ENCODE data around the gene URGCP. TPM values are rescaled to one million over a fixed set of nuclear protein-coding genes. Genes with fewer than 3 reads are reported as not detected.

The URGCP gene
- total RNA-seq, 2 donors from 2014 or later, result 15.6 to 22.1 TPM

DNA sequence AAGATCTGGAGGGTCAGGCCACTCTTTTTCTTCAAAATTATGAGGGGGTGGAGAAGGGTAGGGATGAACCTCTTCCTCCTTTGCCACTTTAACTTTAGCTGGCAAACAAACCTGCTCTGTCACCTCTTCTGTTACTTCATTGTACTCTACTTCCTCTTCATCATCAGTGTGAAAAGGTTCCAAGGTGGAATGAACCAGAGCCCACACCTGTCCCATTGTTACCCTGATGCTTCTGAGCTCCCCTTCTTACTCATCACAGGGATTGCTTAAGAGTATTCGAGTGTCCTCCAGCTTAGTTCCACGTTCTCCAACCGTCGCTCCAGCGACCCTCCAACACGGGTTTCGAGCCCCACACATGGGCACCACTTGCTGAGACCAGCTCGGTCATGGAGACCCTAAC lies 42.3 kb downstream of the URGCP start:
- H3K27ac ChIP-seq, result no peak overlapping the region
- no peak overlapping the region for H3K4me3 ChIP-seq
- DNase-seq (no peak), ATAC-seq (no peak)
- no peaks in the 10 kb centered on the region for H3K27me3 ChIP-seq
- H3K36me3 ChIP-seq (replicated peaks in 1 of 2; ENCODE audit: insufficient read depth in 1 of 2, low read depth in 2 of 2), result peaks cover 0 to 6% of the 10 kb centered on the region in 2 donors
- no peak for TF ChIP-seq POLR2A (IDR thresholded peaks at IDR 0.05)
- TF ChIP-seq, protein P1, sequence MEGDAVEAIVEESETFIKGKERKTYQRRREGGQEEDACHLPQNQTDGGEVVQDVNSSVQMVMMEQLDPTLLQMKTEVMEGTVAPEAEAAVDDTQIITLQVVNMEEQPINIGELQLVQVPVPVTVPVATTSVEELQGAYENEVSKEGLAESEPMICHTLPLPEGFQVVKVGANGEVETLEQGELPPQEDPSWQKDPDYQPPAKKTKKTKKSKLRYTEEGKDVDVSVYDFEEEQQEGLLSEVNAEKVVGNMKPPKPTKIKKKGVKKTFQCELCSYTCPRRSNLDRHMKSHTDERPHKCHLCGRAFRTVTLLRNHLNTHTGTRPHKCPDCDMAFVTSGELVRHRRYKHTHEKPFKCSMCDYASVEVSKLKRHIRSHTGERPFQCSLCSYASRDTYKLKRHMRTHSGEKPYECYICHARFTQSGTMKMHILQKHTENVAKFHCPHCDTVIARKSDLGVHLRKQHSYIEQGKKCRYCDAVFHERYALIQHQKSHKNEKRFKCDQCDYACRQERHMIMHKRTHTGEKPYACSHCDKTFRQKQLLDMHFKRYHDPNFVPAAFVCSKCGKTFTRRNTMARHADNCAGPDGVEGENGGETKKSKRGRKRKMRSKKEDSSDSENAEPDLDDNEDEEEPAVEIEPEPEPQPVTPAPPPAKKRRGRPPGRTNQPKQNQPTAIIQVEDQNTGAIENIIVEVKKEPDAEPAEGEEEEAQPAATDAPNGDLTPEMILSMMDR (IDR thresholded peaks at IDR 0.05), result no peak
- no peaks in the 10 kb centered on the region for H3K9me3 ChIP-seq
- intact Hi-C loops (cut with DNase I), result loop anchor here (10.0 kb wide), 1 partner anchor 61 kb away; the partner anchor contains the start of gene UBE2D4
- peaks cover 8% of the 10 kb centered on the region for H3K4me1 ChIP-seq
- 85 to 95% methylated on average over 8 of the region's 8 CpGs for WGBS, 2 donors

DNA sequence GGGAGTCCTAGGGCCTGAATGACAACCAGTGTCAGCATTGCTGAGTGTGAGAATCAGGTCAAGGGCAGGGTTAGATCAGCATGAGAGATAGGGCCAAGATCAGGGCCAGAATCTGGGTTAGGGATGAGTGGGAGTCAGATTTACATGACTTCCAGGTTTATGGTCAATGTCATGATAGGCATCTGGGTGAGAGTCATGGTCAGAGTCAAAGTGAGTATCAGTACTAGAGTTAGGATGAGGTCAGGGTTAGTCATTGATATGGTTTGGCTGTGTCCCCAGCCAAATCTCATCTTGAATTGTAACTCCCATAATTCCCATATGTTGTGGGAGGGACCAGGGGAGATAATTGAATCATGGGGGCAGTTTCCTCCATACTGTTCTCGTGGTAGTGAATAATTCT lies 49.4 kb downstream of the URGCP start:
- Histone ChIP-seq H3K27me3 (no peaks in the 10 kb centered on the region), H3K4me1 (no peaks in the 10 kb centered on the region), H3K4me3 (no peak overlapping the region), H3K36me3 (replicated peaks in 1 of 2; ENCODE audit: insufficient read depth in 1 of 2, low read depth in 2 of 2) (no peaks in the 10 kb centered on the region), H3K27ac (no peak overlapping the region), H3K9me3 (no peaks in the 10 kb centered on the region)
- TF ChIP-seq, protein P1 (IDR thresholded peaks at IDR 0.05), result no peak
- TF ChIP-seq POLR2A (IDR thresholded peaks at IDR 0.05), result no peak
- 73 to 86% methylated on average over 1 of the region's 1 CpG for WGBS, 2 donors
- ATAC-seq (no peak), DNase-seq (no peak)
- intact Hi-C loops (cut with DNase I), result no loop called here

DNA sequence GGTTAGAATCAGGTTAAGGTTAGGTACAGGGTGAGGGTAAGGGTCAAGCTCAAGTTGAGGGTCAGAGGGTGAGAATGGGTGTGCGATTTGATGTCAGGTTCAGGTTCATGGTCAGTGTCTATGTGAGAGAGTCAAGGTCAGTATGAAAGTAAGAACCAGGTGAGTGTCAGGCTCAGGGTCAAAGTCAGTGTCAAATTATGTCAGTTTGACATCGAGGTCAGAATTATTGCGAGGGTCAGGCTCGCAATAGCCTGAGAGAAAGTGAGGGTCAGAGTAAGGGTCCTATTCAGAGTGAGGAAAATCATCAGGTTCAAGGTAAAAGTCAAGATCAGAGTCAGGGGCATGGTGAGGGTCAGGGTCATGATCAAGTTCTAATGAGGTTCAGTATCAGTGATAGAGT lies 50.1 kb downstream of the URGCP start:
- 78 to 86% methylated on average over 4 of the region's 4 CpGs for WGBS, 2 donors
- no peaks in the 10 kb centered on the region for H3K27me3 ChIP-seq
- no peak overlapping the region for H3K27ac ChIP-seq
- ATAC-seq (no peak), DNase-seq (no peak)
- no peaks in the 10 kb centered on the region for H3K9me3 ChIP-seq
- H3K4me1 ChIP-seq, result no peaks in the 10 kb centered on the region
- no peaks in the 10 kb centered on the region for H3K36me3 ChIP-seq (replicated peaks in 1 of 2; ENCODE audit: insufficient read depth in 1 of 2, low read depth in 2 of 2)
- no peak overlapping the region for H3K4me3 ChIP-seq
- TF ChIP-seq, protein P1 (IDR thresholded peaks at IDR 0.05), result no peak
- no peak for TF ChIP-seq POLR2A (IDR thresholded peaks at IDR 0.05)
- intact Hi-C loops (cut with DNase I), result no loop called here

DNA sequence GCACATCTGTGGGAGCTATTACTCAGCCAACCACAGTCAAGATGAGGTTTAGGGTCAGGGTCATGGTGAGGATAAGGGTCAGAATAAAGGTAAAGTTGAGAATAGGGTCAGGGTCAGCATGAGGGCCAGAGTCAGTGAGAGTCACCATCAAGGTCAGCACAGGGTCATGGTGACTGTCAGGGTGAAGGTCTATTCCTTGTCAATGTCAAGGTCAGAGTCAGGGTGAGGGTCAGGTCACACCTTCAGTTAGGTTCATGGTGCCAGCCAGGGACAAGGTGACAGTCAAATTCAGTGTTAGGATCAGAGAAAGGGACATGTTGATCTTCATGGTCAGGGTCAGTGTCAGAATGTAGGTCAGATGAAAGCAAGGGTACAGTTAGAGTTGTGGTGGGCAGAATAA lies 51.2 kb downstream of the URGCP start:
- H3K27me3 ChIP-seq, result no peaks in the 10 kb centered on the region
- DNase-seq (no peak), ATAC-seq (no peak)
- TF ChIP-seq POLR2A (IDR thresholded peaks at IDR 0.05), result no peak
- TF ChIP-seq, protein P1 (IDR thresholded peaks at IDR 0.05), result no peak
- H3K9me3 ChIP-seq, result no peaks in the 10 kb centered on the region
- no peak overlapping the region for H3K27ac ChIP-seq
- H3K36me3 ChIP-seq (replicated peaks in 1 of 2; ENCODE audit: insufficient read depth in 1 of 2, low read depth in 2 of 2), result no peaks in the 10 kb centered on the region
- H3K4me1 ChIP-seq, result no peaks in the 10 kb centered on the region
- intact Hi-C loops (cut with DNase I), result no loop called here
- H3K4me3 ChIP-seq, result no peak overlapping the region

DNA sequence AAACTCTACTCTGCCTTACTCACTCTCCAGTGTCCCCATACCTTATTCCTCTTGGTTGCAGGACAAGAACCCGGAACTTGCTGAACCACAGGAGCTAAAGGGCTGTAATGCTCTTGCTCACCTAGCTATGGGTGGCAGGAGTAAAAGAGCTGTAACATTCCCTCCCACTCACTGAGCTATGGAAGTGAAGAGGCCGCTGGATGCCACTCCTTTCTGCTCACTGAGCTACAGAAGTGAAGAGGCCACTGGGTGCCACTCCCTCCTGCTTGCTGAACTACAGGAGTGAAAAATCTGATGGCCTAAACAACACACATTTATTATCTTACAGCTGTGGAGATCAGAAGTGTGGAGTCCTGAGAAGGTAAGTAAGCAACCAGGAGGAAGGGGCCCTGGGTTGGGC lies 54.6 kb downstream of the URGCP start:
- WGBS, 2 donors, result 78 to 84% methylated on average over 2 of the region's 2 CpGs
- DNase-seq (no peak), ATAC-seq (no peak)
- Histone ChIP-seq H3K4me3 (no peak overlapping the region), H3K36me3 (replicated peaks in 1 of 2; ENCODE audit: insufficient read depth in 1 of 2, low read depth in 2 of 2) (no peaks in the 10 kb centered on the region), H3K4me1 (no peaks in the 10 kb centered on the region), H3K9me3 (no peaks in the 10 kb centered on the region), H3K27me3 (no peaks in the 10 kb centered on the region), H3K27ac (no peak overlapping the region)
- TF ChIP-seq POLR2A (IDR thresholded peaks at IDR 0.05), result no peak
- TF ChIP-seq, protein P1 (IDR thresholded peaks at IDR 0.05), result no peak
- intact Hi-C loops (cut with DNase I), result no loop called here
